ENCODE measurements around the gene ACTL6A.

DNA sequence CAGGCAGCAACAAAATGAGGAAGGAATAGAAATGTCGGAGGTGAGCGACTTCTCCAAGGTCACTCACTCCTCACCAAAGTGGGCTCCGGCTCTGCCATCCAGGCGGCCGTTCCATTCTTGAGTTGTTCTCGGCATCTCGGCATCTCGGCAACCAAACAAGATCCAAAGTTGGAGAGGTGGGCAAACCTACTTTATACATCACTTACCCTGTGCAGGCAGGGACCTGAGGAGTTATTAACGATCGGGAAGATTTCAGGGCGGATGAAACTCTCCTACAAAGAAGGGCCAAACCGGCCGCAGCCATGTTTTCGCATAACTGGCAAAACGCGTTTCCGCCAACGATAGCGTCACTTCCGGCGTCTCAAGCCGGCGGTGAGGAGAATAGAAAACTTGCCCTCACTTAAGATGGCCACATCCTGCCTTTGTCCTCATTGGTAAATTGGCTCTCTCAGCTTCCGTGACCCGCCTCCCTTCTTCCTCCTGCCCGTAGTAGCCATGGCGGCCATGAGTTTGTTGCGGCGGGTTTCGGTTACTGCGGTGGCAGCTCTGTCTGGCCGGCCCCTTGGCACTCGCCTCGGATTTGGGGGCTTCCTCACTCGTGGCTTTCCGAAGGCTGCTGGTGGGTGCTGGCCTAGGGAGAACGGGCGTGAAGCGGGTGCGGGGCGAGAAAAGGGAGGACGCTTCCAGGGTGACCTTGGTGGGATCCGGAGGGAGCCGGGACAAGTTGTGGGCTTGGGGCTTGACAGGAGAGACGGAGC lies 41.8 kb downstream of the ACTL6A start, which contains the start of the genes MRPL47 and NDUFB5:
- TF ChIP-seq, protein P1, sequence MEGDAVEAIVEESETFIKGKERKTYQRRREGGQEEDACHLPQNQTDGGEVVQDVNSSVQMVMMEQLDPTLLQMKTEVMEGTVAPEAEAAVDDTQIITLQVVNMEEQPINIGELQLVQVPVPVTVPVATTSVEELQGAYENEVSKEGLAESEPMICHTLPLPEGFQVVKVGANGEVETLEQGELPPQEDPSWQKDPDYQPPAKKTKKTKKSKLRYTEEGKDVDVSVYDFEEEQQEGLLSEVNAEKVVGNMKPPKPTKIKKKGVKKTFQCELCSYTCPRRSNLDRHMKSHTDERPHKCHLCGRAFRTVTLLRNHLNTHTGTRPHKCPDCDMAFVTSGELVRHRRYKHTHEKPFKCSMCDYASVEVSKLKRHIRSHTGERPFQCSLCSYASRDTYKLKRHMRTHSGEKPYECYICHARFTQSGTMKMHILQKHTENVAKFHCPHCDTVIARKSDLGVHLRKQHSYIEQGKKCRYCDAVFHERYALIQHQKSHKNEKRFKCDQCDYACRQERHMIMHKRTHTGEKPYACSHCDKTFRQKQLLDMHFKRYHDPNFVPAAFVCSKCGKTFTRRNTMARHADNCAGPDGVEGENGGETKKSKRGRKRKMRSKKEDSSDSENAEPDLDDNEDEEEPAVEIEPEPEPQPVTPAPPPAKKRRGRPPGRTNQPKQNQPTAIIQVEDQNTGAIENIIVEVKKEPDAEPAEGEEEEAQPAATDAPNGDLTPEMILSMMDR (IDR thresholded peaks at IDR 0.05): no peak
- TF ChIP-seq POLR2A (IDR thresholded peaks at IDR 0.05): peak; percentile 90 to 91
- TF ChIP-seq POLR2AphosphoS5 (IDR thresholded peaks at IDR 0.05): peak; percentile 93 to 98 (median 96)
